ENCODE results near the gene KPNA1. TPM values are rescaled to one million over a fixed set of nuclear protein-coding genes. Genes with fewer than 3 reads are reported as not detected.

KPNA1 gene
- total RNA-seq, 1 experiment from 2014 or later, result 58.8 TPM

GRCh38 chr3:122382888-122383666 is 131.7 kb downstream of the KPNA1 start, which contains the start of gene MIX23 (continued):
- no peak for TF ChIP-seq IRF1 (CRISPR knock-in tag; IDR thresholded peaks at IDR 0.05)
- no peak for TF ChIP-seq CTCF (IDR thresholded peaks at IDR 0.05)
- TF ChIP-seq ERG (CRISPR knock-in tag; IDR thresholded peaks at IDR 0.05), result no peak
- TF ChIP-seq NR2C2 (CRISPR knock-in tag; IDR thresholded peaks at IDR 0.05), result no peak
- peak; percentile 75; the same call in 1 of the 2 replicates for TF ChIP-seq MAX (CRISPR knock-in tag; IDR thresholded peaks at IDR 0.05)
- TF ChIP-seq ZSCAN18 (CRISPR knock-in tag; IDR thresholded peaks at IDR 0.05), result no peak
- TF ChIP-seq ZNF121 (CRISPR knock-in tag; IDR thresholded peaks at IDR 0.05), result no peak
- no peak for TF ChIP-seq ZNF138 (CRISPR knock-in tag; conservative IDR thresholded peaks at IDR 0.05)
- no peak for TF ChIP-seq JAZF1 (CRISPR knock-in tag; IDR thresholded peaks at IDR 0.05)
- no peak for TF ChIP-seq HMGXB4 (CRISPR knock-in tag; IDR thresholded peaks at IDR 0.05)
- TF ChIP-seq CREM (CRISPR knock-in tag; IDR thresholded peaks at IDR 0.05), result no peak
- TF ChIP-seq ZNF425 (CRISPR knock-in tag; conservative IDR thresholded peaks at IDR 0.05), result no peak
- TF ChIP-seq ZBTB21 (CRISPR knock-in tag; IDR thresholded peaks at IDR 0.05; ENCODE audit: borderline replicate concordance), result no peak
- TF ChIP-seq FOXK1 (CRISPR knock-in tag; IDR thresholded peaks at IDR 0.05), result peak; percentile 65; the same call in 1 of the 2 replicates
- no peak for TF ChIP-seq EMX1 (CRISPR knock-in tag; IDR thresholded peaks at IDR 0.05)
- TF ChIP-seq E2F5 (CRISPR knock-in tag; IDR thresholded peaks at IDR 0.05), result no peak
- TF ChIP-seq ATF1 (CRISPR knock-in tag; IDR thresholded peaks at IDR 0.05), result no peak
- TF ChIP-seq PRDM15 (CRISPR knock-in tag; IDR thresholded peaks at IDR 0.05), result 0 out of 2 replicates have a peak, but pooled peaks have one; percentile 13
- TF ChIP-seq MLX (CRISPR knock-in tag; IDR thresholded peaks at IDR 0.05), result no peak
- peak; percentile 48 for TF ChIP-seq FOXP1 (CRISPR knock-in tag; IDR thresholded peaks at IDR 0.05; ENCODE audit: borderline replicate concordance)

All from WTC11 (cell line).